ENCODE results near the gene TMEM17.

TMEM17 gene

DNA sequence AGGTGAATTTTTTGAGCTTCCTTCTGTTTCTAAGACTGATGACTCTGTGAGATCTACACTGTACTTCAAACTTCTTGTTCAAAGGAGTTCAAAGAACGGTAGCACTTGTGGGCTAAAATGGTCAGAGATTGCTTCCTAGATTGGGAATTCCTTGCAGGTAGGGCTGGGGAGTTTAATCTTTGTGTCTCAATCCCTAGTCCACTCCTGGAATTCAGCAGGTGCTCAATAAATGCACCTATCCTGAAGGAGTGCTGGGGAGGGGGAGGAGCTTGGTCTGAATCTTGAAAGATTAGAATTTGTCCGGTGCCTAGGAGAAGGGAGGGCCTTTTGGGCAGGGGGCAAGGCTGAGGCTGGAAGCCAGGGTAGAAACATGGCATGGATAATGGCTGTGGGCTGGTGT is 34.6 kb downstream of the TMEM17 start:
- no peak for DNase-seq

DNA sequence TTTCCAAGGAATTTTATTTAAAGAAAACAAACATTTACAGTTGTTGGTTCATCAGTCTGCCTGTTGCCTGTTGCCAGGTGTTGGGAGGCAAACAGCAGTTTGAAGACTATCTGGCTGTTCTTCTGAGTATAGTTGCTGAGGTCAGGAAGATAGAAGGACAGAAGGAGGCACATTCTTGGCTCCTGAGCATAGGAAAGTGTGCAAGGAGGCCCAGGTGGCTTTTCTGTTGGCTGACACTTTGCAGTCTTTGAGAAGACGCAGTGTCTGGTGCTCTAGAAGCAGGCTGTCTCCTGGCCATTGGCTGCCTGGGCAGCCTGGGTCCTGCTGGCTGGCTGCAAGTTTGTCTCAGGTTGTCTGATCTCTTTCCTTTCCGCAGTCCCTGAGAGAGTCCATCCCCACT is 36.4 kb downstream of the TMEM17 start:
- DNase-seq = no peak

GRCh38 chr2:62469114-62469513 is 36.9 kb downstream of the TMEM17 start:
- no peak for DNase-seq

GRCh38 chr2:62467475-62468321 is 38.3 kb downstream of the TMEM17 start:
- no peak for DNase-seq

DNA sequence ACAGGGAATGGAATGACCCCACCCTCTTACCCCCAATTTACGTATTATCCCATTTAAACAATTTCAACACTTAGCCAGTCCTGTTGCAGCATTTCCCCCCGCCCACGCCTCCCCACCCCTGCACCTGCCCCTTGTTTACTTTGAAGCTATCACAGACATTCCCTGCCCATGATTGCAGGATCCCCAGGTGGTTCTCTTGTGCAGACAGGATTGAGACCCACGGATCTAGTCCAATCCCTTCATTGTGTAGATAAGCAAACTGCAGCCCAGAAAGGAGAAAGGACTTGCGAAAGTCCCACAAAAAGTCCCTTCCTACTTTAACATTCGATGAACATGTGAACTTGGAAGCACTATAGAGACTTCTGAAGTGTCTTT is 38.9 kb downstream of the TMEM17 start:
- DNase-seq = no peak

- no peak for DNase-seq
Observed at GRCh38 chr2:62466503-62466854, 39.5 kb downstream of the TMEM17 start.

DNA sequence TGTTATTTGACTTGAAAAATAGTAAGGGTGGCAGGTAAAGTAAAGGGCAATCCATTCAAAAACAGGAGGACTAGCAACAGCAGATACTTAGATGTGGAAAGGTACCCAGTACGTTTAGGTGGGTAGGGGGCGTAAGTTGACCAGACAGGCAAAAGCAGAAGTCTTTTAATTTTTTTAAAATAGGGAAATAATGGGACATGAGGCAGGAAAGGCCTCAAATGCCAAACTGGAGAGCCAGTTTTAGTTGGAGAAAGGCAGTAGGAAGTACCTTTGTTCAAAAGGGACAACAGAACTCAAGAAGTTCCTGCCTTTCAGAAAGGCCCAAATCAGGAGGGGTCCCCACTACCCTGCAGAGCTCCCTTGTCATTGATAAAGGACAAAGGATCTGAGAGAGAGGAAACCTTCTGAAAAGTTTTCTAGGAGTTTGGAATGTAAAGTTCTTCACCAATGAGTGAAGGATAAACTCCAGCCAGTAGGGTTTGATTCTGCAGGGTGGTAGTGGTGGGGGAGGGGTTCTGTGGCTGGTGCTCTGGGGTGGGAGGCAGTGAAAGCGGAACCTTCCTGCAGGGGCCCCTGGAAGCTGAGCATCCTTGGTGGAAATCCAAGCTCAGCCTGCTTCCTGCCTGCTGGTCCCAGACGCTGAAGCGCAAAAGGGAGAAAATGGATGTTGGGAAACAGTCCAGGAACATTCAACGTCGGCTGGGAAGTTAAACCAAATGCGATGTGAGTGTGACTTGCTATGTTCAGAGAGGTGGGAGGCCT is 40.1 kb downstream of the TMEM17 start:
- no peak for DNase-seq

DNA sequence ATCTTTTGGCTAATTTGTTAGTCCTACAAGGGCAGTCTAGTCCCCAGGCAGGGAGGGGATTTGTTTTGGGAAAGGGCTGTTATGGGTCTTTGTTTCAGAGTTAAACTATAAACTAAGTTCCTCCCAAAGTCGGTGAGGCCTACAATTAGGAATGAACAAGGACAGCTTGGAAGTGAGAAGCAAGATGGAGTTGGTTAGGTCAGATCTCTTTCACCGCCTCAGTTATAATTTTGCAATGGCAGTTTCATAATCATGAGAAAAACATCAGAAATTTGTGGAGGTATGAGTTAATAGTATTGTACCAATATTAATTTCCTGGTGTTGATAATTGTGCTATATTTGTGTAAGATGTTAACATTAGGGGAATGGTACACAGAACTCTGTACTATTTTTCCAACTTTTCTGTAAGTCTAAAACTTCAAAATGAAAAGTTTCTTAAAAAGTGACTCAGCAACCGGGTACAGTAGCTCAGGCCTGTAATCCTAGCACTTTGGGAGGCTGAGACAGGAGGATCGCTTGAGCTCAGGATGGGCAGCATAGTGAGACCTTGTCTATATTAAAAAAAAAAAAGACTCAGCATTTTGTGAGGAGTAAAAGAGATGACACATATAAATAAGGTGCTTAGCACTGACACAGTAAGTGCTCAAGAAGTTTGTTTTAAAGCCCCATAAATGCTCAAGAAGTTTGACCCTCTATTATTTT is 40.8 kb downstream of the TMEM17 start:
- DNase-seq = no peak

DNA sequence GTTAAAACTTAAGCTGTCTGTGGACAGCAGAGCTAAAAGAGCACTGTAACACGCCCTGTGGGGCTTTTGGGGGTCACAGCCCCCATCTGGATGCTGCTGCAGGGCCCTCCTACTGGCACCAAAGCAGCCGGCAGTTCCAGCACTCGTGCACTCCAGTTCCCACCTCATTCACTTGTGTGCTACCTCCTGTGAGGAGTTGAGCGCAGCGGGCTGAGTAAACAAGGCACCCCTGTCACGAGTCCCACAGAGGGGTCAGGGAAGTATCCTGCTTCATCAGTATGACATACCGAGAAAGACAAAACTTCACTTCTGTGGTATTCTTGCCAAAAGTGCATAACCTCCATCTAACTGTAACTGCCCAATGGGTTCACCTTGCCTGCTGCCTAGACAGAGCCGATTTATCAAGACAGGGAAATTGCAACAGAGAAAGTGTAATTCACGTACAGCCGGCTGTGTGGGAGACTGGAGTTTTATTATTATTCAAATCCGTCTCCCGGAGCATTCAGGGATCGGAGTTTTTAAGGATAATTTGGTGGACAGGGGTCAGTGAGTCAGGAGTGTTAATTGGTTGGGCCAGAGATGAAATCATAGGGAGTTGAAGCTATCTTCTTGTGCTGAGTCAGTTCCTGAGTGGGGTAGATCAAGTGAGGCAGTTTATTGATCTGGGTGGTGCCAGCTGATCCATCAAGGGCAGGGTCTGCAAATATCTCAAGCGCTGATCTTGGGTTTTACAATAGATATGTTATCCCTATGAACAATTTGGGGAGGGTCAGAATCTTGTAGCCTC is 41.6 kb downstream of the TMEM17 start:
- peak; percentile 50 for DNase-seq

DNA sequence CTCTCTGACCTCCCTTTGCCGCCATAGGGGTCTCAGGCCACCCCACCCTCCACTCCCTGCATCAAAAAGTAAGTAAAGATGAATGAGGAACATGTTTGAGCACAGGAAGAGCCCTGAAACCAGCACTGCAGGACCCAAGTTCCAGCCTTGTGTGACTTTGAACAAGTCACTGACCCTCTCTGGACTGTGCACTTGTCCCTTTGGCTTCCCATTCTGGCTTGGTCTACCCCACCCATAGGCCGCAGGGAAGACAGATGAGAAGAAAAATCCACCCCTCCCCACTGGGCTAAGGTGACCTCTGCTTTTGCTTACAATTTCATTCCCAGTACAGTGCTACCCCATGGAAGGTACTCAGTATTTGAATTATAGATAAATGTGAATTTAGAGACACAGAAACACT is 43.8 kb downstream of the TMEM17 start:
- peak; percentile 30 for DNase-seq

GRCh38 chr2:62461707-62462106 is 44.3 kb downstream of the TMEM17 start:
- peak; percentile 58 for DNase-seq

- peak; percentile 37 for DNase-seq
Observed at GRCh38 chr2:62461017-62461553, 44.9 kb downstream of the TMEM17 start.

GRCh38 chr2:62460175-62460574 is 45.8 kb downstream of the TMEM17 start:
- no peak for DNase-seq

- DNase-seq = no peak
Observed at GRCh38 chr2:62459672-62460071, 46.3 kb downstream of the TMEM17 start.

DNA sequence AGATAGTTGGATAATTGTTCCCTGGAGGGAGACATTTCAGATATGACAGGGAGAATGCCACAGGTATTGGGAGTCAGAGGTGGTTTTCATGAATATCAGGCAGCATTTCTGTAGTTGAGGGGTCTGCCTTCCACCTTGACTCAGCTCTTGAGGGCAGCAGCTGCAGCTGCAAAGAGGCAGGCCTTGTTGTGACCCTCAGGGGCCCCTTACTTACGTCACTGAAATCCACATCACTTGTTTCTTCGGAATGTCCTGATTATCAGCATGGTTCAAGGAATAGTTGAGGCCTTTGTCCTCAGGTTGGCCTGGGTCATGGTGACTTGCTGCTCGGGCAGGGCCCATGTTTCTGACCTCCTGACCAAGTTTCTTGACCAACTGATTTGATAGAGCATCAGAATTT is 46.9 kb downstream of the TMEM17 start:
- no peak for DNase-seq

DNA sequence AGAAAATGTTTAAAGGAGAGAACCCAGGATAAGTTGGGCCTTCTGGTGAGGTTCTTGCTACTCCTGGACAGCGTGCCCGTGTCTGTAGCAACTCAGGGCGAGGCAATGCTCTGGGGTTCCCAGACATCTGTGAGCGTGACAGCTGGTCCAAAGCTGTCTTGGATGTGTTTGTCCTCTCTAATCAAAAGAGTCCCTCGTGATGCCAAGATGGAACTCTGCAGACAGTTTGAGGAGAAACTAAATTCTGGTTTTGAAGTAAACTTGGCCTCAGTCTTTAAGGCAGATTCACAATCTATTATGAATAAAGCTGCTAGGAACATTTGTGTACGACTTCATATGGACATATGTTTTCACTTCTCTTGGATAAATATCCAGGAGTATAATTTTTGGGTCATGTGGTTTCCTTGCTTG is 47.3 kb downstream of the TMEM17 start:
- no peak for DNase-seq

- DNase-seq = no peak
Observed at GRCh38 chr2:62458206-62458641, 47.8 kb downstream of the TMEM17 start.

DNA sequence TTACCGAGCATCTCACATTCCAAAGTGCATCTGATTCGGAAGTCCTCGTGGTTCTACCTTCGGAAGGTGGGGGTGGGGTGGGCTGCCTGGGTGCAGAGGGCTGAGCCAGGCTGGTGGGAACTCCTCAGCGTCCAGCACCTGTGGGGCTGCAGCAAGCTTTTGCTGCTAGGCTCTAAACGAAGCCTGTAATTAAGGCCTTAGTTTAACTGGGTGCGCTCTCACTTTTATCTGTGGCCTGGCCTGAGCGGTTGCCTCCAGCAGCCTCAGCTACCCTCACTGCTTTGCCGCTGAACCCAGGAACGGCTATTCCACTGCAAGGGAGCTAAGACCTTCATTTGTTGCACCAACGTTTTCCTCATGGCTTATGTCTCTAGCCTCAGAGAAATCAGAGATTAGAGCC is 48.4 kb downstream of the TMEM17 start:
- no peak for DNase-seq

- DNase-seq = peak; percentile 90
Observed at GRCh38 chr2:62456721-62457539, 49.1 kb downstream of the TMEM17 start.

GRCh38 chr2:62455957-62456692 is 49.9 kb downstream of the TMEM17 start:
- no peak for DNase-seq

GRCh38 chr2:62453955-62454354 is 52.0 kb downstream of the TMEM17 start:
- DNase-seq = no peak
